ENCODE results near the gene FAM81A.
"Not testable (repeated sequence)": the region's sequence is repeated elsewhere in the genome, so short reads cannot be mapped to it uniquely, and the experiment has no call there.

The FAM81A gene

GRCh38 chr15:59484399-59484798 is 46.4 kb downstream of the FAM81A start:
- DNase-seq (ENCODE audit: low read depth in 4 of 4, low spot score in 1 of 4) = no peak

- DNase-seq (ENCODE audit: low read depth in 4 of 4, low spot score in 1 of 4) = no peak
Measured at GRCh38 chr15:59485036-59485435, 47.0 kb downstream of the FAM81A start.

GRCh38 chr15:59489485-59489884 is 51.5 kb downstream of the FAM81A start:
- not testable (repeated sequence) for DNase-seq (ENCODE audit: low read depth in 4 of 4, low spot score in 1 of 4)

GRCh38 chr15:59491062-59491461 is 53.1 kb downstream of the FAM81A start:
- no peak for DNase-seq (ENCODE audit: low read depth in 4 of 4, low spot score in 1 of 4)

DNA sequence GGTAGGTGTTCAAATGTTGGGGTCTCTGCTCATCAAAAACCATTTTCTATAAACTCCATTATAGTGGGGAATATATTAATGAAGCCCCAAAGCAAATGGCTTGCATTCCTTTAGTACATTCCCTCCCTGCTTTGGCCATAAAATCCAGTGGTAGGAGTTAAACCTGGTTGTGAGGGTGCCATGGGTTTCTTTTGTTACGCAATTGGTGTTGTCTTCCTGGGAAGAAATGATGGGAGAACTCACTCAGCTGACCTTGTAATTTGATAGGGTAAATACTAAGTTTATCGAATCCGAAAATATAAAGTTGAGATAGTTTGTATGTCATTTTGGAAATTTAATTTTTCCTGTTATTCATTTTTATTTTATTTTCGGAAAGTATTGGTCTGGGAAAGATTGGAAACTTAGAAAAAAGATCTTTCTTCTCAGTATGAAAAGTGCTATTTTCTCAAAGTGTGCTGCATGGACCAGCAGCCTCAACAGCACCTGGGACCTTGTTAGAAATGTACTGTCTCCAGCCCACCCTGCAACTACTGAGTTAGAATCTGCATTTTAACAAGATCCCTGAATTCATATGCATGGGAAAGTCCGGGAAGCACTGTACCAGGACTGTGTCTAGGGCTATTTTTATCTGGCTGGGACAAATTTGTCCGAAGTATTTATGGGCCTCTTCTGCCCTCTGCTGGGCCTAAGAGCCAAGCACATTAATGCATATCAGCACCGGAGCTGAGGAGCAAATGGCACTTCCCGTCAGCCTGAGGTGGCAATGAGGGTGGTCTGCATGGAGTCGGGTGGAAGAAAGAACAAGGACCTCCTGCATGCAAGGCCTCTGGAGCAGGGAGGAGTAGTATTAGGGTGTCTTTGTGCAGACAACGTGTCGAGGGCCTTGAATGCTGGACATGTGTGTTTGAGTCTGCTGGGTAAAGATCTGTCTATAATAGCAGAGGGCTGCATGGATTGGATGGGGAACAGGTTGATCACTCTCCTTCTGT is 54.7 kb downstream of the FAM81A start:
- DNase-seq (ENCODE audit: low read depth in 4 of 4, low spot score in 1 of 4) = peak; percentile 10 to 26 (median 16)

DNA sequence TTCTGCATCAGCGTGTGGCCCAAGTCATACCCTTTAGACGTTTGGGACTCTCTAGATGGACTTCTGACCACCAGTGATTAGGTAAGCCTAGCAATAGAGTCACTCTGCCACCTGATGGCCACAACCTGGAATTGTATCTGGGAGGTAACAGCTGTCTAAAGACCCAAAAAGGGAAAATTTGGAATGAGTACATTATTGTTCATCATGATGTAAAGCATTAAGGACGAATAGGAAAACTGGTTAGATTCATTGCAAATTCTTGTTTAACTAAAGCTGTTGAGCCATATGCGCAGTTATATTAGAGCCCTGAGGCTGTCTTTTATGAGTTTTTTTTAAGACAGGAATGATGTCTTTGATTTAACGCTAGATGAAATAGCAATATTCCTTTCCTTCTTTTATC is 63.6 kb downstream of the FAM81A start:
- no peak for DNase-seq (ENCODE audit: low read depth in 4 of 4, low spot score in 1 of 4)

- no peak for DNase-seq (ENCODE audit: low read depth in 4 of 4, low spot score in 1 of 4)
Measured at GRCh38 chr15:59515190-59515589, 77.2 kb downstream of the FAM81A start.

- no peak for DNase-seq (ENCODE audit: low read depth in 4 of 4, low spot score in 1 of 4)
Measured at GRCh38 chr15:59516655-59517461, 78.9 kb downstream of the FAM81A start.

DNA sequence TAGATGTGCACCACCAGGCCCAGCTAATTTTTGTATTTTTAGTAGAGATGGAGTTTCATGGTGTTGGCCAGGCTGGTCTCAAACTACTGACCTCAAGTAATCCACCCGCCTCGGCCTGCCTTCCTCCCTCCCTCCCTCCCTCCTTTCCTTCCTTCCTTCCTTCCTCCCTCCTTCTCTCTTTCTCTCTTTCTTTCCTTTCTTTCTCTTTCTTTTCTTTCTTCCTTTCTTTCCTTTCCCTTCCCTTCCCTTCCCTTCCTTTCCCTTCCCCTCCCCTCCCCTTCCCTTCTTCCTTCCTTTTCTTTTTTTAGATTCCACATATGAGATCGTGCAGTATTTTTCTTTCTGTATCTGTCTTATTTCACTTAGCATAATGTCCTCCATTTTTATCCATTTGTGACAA is 81.3 kb downstream of the FAM81A start:
- no peak for DNase-seq (ENCODE audit: low read depth in 4 of 4, low spot score in 1 of 4)

DNA sequence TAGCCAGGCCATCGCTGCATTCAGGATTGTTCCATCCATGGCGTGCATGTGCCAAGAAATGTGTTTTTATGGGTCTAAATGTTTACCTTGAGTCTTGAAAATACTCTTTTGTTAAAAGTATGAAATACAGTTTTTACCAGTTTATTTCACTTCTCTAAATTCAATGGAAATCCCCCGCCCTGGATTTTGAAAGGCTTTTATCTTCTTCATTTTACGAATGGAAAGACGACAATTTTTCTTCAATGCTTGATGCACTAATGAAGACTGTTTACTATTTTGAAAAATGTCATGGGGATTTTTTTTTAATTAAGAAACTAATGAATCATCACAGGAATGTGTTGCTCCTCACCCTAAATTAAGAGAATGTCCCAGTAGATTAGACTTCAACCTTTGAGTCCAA is 83.5 kb downstream of the FAM81A start:
- no peak for DNase-seq (ENCODE audit: low read depth in 4 of 4, low spot score in 1 of 4)

DNA sequence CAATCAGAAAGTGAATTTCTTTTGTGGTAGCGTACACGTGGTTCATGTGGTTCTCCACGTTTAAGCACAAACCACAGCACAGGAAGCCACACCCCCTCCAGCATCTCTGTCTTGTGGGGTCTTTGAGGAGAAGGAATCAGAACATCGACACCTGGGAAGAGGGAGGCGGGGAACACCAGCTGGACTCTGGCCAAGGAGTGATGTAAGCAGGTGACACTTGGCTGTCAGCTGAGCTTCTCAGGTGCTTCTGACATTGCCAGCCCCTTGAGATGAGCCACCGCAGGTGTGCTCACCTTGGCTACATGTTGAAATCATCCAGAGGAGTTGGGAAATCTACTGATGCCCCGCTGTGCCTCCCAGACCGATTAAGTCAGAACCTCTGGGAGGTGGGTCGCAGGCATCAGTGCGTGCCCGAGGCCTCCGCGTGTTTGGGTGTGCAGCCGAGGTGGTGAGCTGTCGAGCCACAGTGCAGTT is 85.0 kb downstream of the FAM81A start:
- no peak for DNase-seq (ENCODE audit: low read depth in 4 of 4, low spot score in 1 of 4)

GRCh38 chr15:59523702-59524101 is 85.7 kb downstream of the FAM81A start:
- no peak for DNase-seq (ENCODE audit: low read depth in 4 of 4, low spot score in 1 of 4)

- no peak for DNase-seq (ENCODE audit: low read depth in 4 of 4, low spot score in 1 of 4)
Measured at GRCh38 chr15:59524331-59524731, 86.3 kb downstream of the FAM81A start.

DNA sequence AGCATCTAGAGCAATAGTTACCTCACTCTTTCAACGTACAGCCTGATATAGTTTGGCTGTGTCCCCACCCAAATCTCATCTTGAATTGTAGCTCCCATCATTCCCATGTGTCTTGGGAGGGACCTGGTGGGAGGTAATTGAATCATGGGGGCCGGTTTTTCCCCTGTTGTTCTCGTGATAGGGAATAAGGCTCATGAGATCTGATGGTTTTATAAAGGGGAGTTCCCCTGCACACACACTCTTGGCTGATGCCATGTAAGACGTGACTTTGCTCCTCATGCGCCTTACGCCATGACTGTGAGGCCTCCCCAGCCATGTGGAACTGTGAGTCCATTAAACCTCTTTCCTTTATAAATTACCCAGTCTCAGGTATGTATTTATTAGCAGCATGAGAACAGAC is 88.5 kb downstream of the FAM81A start:
- DNase-seq (ENCODE audit: low read depth in 4 of 4, low spot score in 1 of 4) = not testable (repeated sequence)

- DNase-seq (ENCODE audit: low read depth in 4 of 4, low spot score in 1 of 4) = no peak
Measured at GRCh38 chr15:59528429-59528828, 90.4 kb downstream of the FAM81A start.

DNA sequence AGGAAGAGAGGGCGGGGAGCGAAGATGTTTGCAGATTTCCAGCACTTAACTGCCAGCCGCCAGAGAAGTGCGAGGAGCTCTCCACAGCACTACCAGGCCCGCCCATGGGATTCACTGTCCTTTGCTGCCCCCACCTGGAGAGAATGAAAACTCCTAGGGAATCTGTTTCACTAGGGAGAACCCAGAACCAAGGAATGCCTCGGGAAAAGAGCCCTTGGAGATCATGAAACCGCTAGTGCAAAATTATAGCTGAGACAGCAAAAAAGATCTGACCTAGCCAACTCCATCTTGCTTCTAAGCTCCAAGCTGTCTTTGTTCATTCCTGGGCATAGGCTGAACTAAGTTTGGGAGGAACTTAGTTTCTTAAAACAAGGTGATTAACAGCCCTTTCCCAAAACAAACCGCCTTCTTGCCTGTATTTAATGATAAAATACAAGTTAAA is 91.0 kb downstream of the FAM81A start:
- DNase-seq (ENCODE audit: low read depth in 4 of 4, low spot score in 1 of 4) = peak; percentile 35 to 52 (median 50)

DNA sequence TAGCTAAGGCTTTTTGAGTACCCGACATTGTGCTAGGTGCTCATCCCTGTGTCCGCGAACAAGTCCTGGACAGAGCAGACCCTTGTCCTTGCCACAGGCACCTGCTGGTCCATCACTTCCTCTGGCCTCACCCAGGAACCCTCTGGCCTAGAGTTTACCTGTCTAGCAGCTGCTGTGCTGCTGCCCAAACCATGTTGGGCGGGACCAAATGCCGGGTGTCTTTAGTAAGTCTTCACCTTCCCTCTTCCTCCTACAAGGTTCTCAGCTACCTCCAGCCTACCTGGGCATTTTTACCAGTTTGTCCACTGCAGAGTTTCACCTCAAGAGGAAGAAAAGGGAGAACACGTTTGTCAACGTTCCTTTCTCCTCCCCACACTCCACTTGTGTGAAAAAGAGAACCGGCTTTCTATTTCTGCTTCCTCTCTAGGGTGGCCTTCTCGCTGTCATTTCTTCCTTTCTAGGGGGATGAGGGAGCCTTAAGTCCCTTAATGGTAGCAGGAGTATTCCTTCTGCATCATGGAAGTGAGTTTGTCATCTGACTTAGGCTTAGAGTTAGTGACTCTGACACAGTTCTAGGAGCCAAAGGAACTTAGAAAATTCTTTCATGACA is 93.2 kb downstream of the FAM81A start:
- DNase-seq (ENCODE audit: low read depth in 4 of 4, low spot score in 1 of 4) = no peak

DNA sequence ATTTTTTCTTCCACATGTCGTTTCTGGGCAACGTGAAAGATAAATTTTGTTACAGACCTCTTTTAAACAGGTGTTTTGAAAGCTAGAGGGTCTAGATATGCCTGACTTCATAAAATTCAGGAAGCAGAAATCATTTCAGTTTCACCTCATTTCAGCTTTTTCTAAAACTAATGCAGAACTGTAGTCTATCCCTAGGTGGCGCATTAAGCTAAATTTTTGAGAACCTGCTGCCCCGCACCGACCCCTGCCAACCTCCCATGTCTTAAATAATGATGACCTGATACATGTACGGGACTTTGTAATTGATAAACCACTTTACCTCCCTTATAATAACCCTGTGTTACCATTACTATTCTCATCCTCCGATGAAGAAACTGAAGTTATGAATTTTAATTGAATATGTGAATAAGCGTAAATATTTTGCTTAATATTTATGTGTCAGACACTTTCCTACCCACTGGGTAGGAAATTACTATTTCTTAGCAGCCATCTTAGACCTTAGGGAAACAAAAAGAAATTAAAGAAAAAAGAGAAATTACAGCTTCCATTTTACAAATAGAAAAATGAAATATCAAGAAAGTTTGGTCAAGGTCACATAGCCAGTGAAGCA is 94.9 kb downstream of the FAM81A start:
- peak in 1 of 4 experiments; percentile 3 for DNase-seq (ENCODE audit: low read depth in 4 of 4, low spot score in 1 of 4)

DNA sequence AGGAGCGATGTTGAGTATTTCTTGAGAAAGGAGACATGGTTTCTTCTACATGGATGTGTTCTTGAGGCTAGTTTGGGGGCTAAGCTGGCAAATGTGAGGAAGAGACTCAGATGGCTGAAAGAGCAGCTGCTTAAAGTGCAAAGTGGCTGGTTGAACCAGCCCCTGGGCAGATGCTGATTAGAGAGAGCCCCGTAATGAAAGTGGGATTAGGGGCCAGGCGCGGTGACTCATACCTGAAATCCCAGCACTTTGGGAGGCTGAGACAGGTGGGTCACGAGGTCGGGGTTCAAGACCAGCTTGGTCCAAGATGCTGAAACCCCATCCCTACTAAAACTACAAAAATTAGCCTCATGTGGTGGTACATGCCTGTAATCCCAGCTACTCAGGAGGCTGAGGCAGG is 98.6 kb downstream of the FAM81A start:
- no peak for DNase-seq (ENCODE audit: low read depth in 4 of 4, low spot score in 1 of 4)

DNA sequence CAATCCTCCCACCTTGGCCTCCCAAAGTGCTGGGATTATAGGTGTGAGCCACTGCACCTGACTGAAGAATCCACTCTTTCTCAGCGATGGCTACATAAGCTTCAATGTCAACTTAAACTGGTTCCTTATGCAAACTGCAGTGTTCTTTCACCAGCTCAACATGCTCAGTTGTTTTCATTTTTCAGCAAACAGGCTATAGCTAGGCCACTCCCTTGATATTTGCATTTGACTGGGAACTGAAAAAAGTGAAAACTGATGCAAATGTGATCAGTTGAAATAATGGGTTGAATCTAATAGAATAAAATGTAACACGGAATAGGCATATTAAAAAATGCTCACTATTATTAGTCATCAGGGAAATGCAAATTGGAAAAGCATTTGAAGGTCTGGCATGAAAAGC is 99.4 kb downstream of the FAM81A start:
- DNase-seq (ENCODE audit: low read depth in 4 of 4, low spot score in 1 of 4) = no peak

DNA sequence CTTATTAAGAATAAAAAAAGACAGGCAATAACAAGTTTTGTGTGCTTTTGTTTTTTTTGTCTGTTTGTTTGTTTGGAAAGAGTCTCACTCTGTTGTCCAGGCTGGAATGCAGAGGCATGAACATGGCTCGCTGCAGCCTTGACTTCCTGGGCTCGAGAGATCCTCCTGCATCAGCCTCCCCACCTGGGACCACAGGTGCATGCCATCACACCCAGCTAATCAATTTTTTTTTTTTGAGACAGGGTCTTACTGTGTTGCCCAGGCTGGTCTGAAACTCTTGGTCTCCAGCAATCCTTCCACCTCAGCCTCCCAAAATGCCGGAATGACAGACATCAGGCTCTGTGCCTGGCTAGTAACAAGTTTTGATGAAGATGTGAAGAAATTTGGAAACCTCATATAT is 100.5 kb downstream of the FAM81A start:
- DNase-seq (ENCODE audit: low read depth in 4 of 4, low spot score in 1 of 4) = no peak
